Stromal cell of bone marrow (primary cell): ENCODE data around the gene RETREG1.
"Not testable (repeated sequence)": the region's sequence is repeated elsewhere in the genome, so short reads cannot be mapped to it uniquely, and the experiment has no call there.

Experiments
- DNase-seq: peaks from one replicate; pipeline ENCODE4 v3.0.0-alpha.2; 2012; ENCODE audit warnings: low read depth

RETREG1 gene

GRCh38 chr5:16616536-16617273 is at the start of gene RETREG1:
TSS of gene RETREG1 (minus strand) at chr5:16616997. CDS start at chr5:16616971, 26 bp downstream.
- no peak for DNase-seq

GRCh38 chr5:16666130-16666882 is 49.5 kb upstream of the RETREG1 start:
- no peak for DNase-seq

GRCh38 chr5:16665601-16666000 is 48.8 kb upstream of the RETREG1 start:
- no peak for DNase-seq

- no peak for DNase-seq
Observed at GRCh38 chr5:16664368-16664767, 47.6 kb upstream of the RETREG1 start.

GRCh38 chr5:16663840-16664239 is 47.0 kb upstream of the RETREG1 start:
- no peak for DNase-seq

- DNase-seq, result no peak
Observed at GRCh38 chr5:16661713-16662112, 44.9 kb upstream of the RETREG1 start.

GRCh38 chr5:16660982-16661381 is 44.2 kb upstream of the RETREG1 start:
- DNase-seq, result no peak

- no peak for DNase-seq
Observed at GRCh38 chr5:16659536-16659935, 42.7 kb upstream of the RETREG1 start.

- peak; percentile 91 for DNase-seq
Observed at GRCh38 chr5:16656561-16657191, 39.9 kb upstream of the RETREG1 start.

- no peak for DNase-seq
Observed at GRCh38 chr5:16654647-16655334, 38.0 kb upstream of the RETREG1 start.

GRCh38 chr5:16648739-16649138 is 31.9 kb upstream of the RETREG1 start:
- not testable (repeated sequence) for DNase-seq

- no peak for DNase-seq
Observed at GRCh38 chr5:16644301-16644889, 27.6 kb upstream of the RETREG1 start.

- no peak for DNase-seq
Observed at GRCh38 chr5:16642867-16643266, 26.1 kb upstream of the RETREG1 start.

GRCh38 chr5:16639206-16639605 is 22.4 kb upstream of the RETREG1 start:
- DNase-seq, result no peak

GRCh38 chr5:16628376-16628775 is 11.6 kb upstream of the RETREG1 start:
- no peak for DNase-seq

- DNase-seq, result peak; percentile 33
Observed at GRCh38 chr5:16626696-16627264, 10.0 kb upstream of the RETREG1 start.

- no peak for DNase-seq
Observed at GRCh38 chr5:16625096-16625495, 8.3 kb upstream of the RETREG1 start.

- DNase-seq, result no peak
Observed at GRCh38 chr5:16619136-16619535, 2.3 kb upstream of the RETREG1 start.

- no peak for DNase-seq
Observed at GRCh38 chr5:16618138-16618897, 1.5 kb upstream of the RETREG1 start.

GRCh38 chr5:16617274-16617968 is 624 bp upstream of the RETREG1 start:
- DNase-seq, result no peak
